GM12891 (cell line): Measurements from ENCODE around the gene OTUB1.

ENCODE experiments used
- PAX5 ChIP-seq: IDR thresholded peaks from 2 replicates; pipeline ENCODE4 v1.6.1; 2011; ENCODE audit warnings: low read length, moderate library complexity, mild to moderate bottlenecking; ENCODE audit not compliant: insufficient read depth, severe bottlenecking
- POLR2A ChIP-seq: IDR thresholded peaks from 2 replicates; pipeline ENCODE4 v1.6.1; 2011; ENCODE audit warnings: low read depth, low read length, control low read depth
- POLR2AphosphoS5 ChIP-seq: IDR thresholded peaks from 2 replicates; pipeline ENCODE4 v1.6.1; 2011; ENCODE audit warnings: low read depth, low read length, control low read depth
- POU2F2 ChIP-seq: IDR thresholded peaks from 2 replicates; pipeline ENCODE4 v1.6.1; 2011; ENCODE audit warnings: low read depth, mild to moderate bottlenecking, control low read depth, low read length, moderate library complexity
- SPI1 ChIP-seq: IDR thresholded peaks from 2 replicates; pipeline ENCODE4 v1.6.1; 2011; ENCODE audit warnings: low read depth, low read length, control low read depth
- TAF1 ChIP-seq: IDR thresholded peaks from 2 replicates; pipeline ENCODE4 v1.6.1; 2011; ENCODE audit warnings: low read depth, low read length, control low read depth

GRCh38 chr11:64008914-64009633 lies 22.8 kb downstream of the OTUB1 start:
- no peak for TF ChIP-seq POLR2A
- no peak for TF ChIP-seq POLR2AphosphoS5
- no peak for TF ChIP-seq POU2F2
- no peak for TF ChIP-seq SPI1
- TF ChIP-seq PAX5: no peak
- TF ChIP-seq TAF1: no peak
